NCI-H2227 (cell line): ENCODE results near the gene KIF24.
"Not testable (repeated sequence)": the region's sequence is repeated elsewhere in the genome, so short reads cannot be mapped to it uniquely, and the experiment has no call there.

ENCODE experiments used
- DNase-seq: peaks from one replicate; lab custom pipeline; 2025; ENCODE audit not compliant: unreplicated experiment; lab: John Stamatoyannopoulos, UW

KIF24 gene

GRCh38 chr9:34363619-34364351, 34.7 kb upstream of the KIF24 start:
- peak; percentile 23 for DNase-seq

GRCh38 chr9:34362614-34363214, 33.6 kb upstream of the KIF24 start:
- DNase-seq = no peak

- DNase-seq = not testable (repeated sequence)
These were observed 23.9 kb upstream of the KIF24 start for GRCh38 chr9:34352957-34353356.

- DNase-seq = not testable (repeated sequence)
These were observed 23.1 kb upstream of the KIF24 start for GRCh38 chr9:34352122-34352652.

- DNase-seq = no peak
These were observed 20.3 kb upstream of the KIF24 start for GRCh38 chr9:34349324-34349723.

- no peak for DNase-seq
These were observed 18.7 kb upstream of the KIF24 start for GRCh38 chr9:34347800-34348158.

- no peak for DNase-seq
These were observed 18.1 kb upstream of the KIF24 start for GRCh38 chr9:34346873-34347799.

GRCh38 chr9:34343605-34344004, 14.5 kb upstream of the KIF24 start:
- DNase-seq = no peak

GRCh38 chr9:34343090-34343489, 14.0 kb upstream of the KIF24 start:
- DNase-seq = no peak

GRCh38 chr9:34341659-34342295, 12.7 kb upstream of the KIF24 start:
- no peak for DNase-seq

- no peak for DNase-seq
These were observed 9.8 kb upstream of the KIF24 start for GRCh38 chr9:34338665-34339385.

GRCh38 chr9:34338079-34338478, 9.0 kb upstream of the KIF24 start:
- not testable (repeated sequence) for DNase-seq

GRCh38 chr9:34337403-34337802, 8.3 kb upstream of the KIF24 start:
- no peak for DNase-seq

- no peak for DNase-seq
These were observed 6.3 kb upstream of the KIF24 start for GRCh38 chr9:34335376-34335775.

- no peak for DNase-seq
These were observed 5.8 kb upstream of the KIF24 start for GRCh38 chr9:34334916-34335315.

- no peak for DNase-seq
These were observed 5.3 kb upstream of the KIF24 start for GRCh38 chr9:34334337-34334824.

GRCh38 chr9:34333836-34334235, 4.8 kb upstream of the KIF24 start:
- DNase-seq = no peak

- peak; percentile 53 for DNase-seq
These were observed 3.3 kb upstream of the KIF24 start for GRCh38 chr9:34332076-34332964.

GRCh38 chr9:34331196-34331595, 2.1 kb upstream of the KIF24 start:
- no peak for DNase-seq
